ENCODE data around the gene DAB2IP.

DAB2IP gene

DNA sequence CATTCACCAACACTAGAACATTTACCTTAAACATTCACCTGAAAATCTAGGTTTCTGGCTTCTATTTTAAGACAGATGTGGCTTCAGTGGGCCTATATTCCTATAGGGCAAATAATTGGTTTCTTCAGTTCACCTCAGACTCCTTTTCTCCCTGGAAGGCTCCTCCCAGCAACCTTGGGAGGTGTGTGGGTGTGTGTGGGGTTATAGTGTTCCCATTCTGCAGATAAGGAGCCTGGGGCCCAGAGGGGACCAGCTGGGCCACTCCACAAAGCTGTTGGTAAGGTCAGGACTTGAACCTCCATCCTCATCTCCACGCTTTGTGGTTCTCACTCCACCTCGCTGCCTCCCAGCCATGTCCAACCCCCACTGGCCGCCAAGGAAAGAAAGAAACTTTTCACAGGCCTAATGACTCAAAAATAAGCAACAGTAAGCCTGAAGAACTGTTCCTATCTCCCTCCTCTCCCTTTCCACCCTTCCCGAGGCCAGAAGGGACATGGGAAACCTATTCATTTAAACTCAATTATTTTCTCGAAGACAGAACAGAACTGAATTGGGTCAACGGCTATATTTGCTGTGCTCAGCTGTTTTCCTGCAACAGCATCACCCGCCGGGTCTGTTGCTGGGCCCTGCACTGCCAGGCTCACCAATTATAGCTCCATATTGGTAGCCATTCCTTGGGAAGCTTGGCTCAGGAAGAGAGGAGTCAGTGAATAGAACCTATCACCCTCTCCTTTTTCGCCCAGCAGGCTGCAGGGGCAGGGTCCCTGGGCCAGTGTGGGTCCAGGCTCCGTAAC, 78.5 kb downstream of the DAB2IP start:
- H3K4me1 ChIP-seq (ENCODE audit: control insufficient read depth, insufficient read depth, low read depth, low read length) = peaks cover 15% of the 10 kb centered on the region
- H2BK120ac ChIP-seq (ENCODE audit: low read depth, low read length) = no peak overlapping the region
- H2AK5ac ChIP-seq (ENCODE audit: low read length, severe bottlenecking) = no peak overlapping the region
- no peak overlapping the region for H3K27ac ChIP-seq (ENCODE audit: low read length, poor library complexity, severe bottlenecking)
- H3K27me3 ChIP-seq (ENCODE audit: control insufficient read depth in 1 of 2, insufficient read depth in 1 of 2, low read length in 2 of 2) = no peaks in the 10 kb centered on the region
- peaks cover 64% of the 10 kb centered on the region for H3K79me1 ChIP-seq (replicated peaks; ENCODE audit: low read length, poor library complexity, severe bottlenecking)
- no peak overlapping the region for H3K4me3 ChIP-seq (ENCODE audit: insufficient read depth in 1 of 2, low read depth in 1 of 2, low read length in 2 of 2)
- no peak overlapping the region for H3K14ac ChIP-seq (ENCODE audit: low read length in 2 of 2)
- peak overlapping the region in 1 of 2 experiments; percentile 7 for H2BK12ac ChIP-seq (ENCODE audit: low read length in 2 of 2)
- no peak overlapping the region for H3K4ac ChIP-seq (ENCODE audit: low read depth in 1 of 2, low read length in 2 of 2)
- no peak overlapping the region for H2BK5ac ChIP-seq (ENCODE audit: low read depth, low read length, poor library complexity, severe bottlenecking)
- H3K23ac ChIP-seq (ENCODE audit: low read length in 2 of 2) = no peak overlapping the region
- no peaks in the 10 kb centered on the region for H3K36me3 ChIP-seq (ENCODE audit: control insufficient read depth in 1 of 2, insufficient read depth in 2 of 2, low read depth in 1 of 2, low read length in 2 of 2)
- no peaks in the 10 kb centered on the region for H3K9me3 ChIP-seq (ENCODE audit: control insufficient read depth, low read length)
- 89% methylated on average over 10 of the region's 10 CpGs for WGBS
- H3K9ac ChIP-seq (ENCODE audit: low read length) = no peak overlapping the region
- H3K4me2 ChIP-seq (ENCODE audit: low read length, poor library complexity, severe bottlenecking) = no peak overlapping the region
- H2BK15ac ChIP-seq (ENCODE audit: low read depth, poor library complexity, severe bottlenecking) = no peak overlapping the region
- H3K18ac ChIP-seq (ENCODE audit: low read depth in 1 of 2, low read length in 2 of 2) = no peak overlapping the region
- H2AFZ ChIP-seq (ENCODE audit: low read depth, low read length) = no peak overlapping the region
- no peak for DNase-seq
- H4K91ac ChIP-seq (ENCODE audit: low read length) = no peak overlapping the region
- no peak overlapping the region for H4K8ac ChIP-seq (ENCODE audit: low read length)

DNA sequence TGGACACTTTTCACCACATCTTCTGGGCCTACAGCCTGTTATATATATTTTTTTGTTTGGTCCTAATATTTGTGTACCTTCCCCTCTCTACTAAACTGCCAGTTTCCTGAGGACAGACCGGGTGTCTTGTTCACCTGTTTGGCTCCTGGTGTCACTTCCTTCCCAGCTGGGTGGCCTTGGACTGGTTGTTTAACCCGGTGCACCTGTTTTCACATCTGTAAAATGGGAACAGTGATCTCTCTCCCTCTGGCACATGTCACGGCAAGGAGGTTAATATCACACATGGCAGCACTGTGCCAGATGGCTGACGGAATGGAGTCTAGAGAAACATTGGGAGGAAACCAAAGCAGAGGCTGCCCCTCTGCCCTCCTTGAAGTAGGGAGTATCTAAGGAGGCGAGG, 79.7 kb downstream of the DAB2IP start:
- Histone ChIP-seq H3K14ac (ENCODE audit: low read length in 2 of 2) (no peak overlapping the region), H2BK120ac (ENCODE audit: low read depth, low read length) (no peak overlapping the region), H3K23ac (ENCODE audit: low read length in 2 of 2) (no peak overlapping the region), H2AFZ (ENCODE audit: low read depth, low read length) (no peak overlapping the region), H4K8ac (ENCODE audit: low read length) (no peak overlapping the region), H3K4me3 (ENCODE audit: insufficient read depth in 1 of 2, low read depth in 1 of 2, low read length in 2 of 2) (no peak overlapping the region), H3K36me3 (ENCODE audit: control insufficient read depth in 1 of 2, insufficient read depth in 2 of 2, low read depth in 1 of 2, low read length in 2 of 2) (no peaks in the 10 kb centered on the region), H3K4me1 (ENCODE audit: control insufficient read depth, insufficient read depth, low read depth, low read length) (peaks cover 24% of the 10 kb centered on the region), H2BK12ac (ENCODE audit: low read length in 2 of 2) (no peak overlapping the region), H3K27me3 (ENCODE audit: control insufficient read depth in 1 of 2, insufficient read depth in 1 of 2, low read length in 2 of 2) (no peaks in the 10 kb centered on the region), H3K18ac (ENCODE audit: low read depth in 1 of 2, low read length in 2 of 2) (no peak overlapping the region), H2BK5ac (ENCODE audit: low read depth, low read length, poor library complexity, severe bottlenecking) (no peak overlapping the region), H3K27ac (ENCODE audit: low read length, poor library complexity, severe bottlenecking) (no peak overlapping the region), H2AK5ac (ENCODE audit: low read length, severe bottlenecking) (no peak overlapping the region), H3K4ac (ENCODE audit: low read depth in 1 of 2, low read length in 2 of 2) (no peak overlapping the region), H3K4me2 (ENCODE audit: low read length, poor library complexity, severe bottlenecking) (no peak overlapping the region), H2BK15ac (ENCODE audit: low read depth, poor library complexity, severe bottlenecking) (no peak overlapping the region), H4K91ac (ENCODE audit: low read length) (no peak overlapping the region), H3K9ac (ENCODE audit: low read length) (no peak overlapping the region), H3K9me3 (ENCODE audit: control insufficient read depth, low read length) (no peaks in the 10 kb centered on the region), H3K79me1 (replicated peaks; ENCODE audit: low read length, poor library complexity, severe bottlenecking) (peaks cover 56% of the 10 kb centered on the region)
- WGBS = 96% methylated on average over 5 of the region's 5 CpGs
- no peak for DNase-seq

DNA sequence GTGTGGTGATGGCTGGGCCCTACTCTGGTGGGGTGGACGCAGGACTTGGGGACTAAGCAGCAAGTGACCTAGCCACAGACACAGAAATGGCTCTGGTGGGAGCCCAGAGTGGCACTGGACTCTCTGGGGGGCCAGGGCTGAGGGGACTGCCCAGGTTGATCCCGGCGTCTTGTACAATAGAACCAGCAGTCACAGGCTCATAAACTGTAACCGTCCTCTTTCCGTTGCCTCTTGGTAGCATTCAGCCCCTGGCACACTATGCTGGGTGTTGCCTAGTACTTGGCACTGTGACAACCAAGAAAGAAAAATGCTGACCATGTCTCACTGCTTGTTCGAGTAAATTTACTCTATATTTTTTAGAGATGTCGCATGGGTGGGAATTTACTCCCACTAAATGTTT, 80.5 kb downstream of the DAB2IP start:
- 97% methylated on average over 7 of the region's 7 CpGs for WGBS
- H3K23ac ChIP-seq (ENCODE audit: low read length in 2 of 2) = no peak overlapping the region
- H2BK120ac ChIP-seq (ENCODE audit: low read depth, low read length) = no peak overlapping the region
- no peak overlapping the region for H2AFZ ChIP-seq (ENCODE audit: low read depth, low read length)
- H3K14ac ChIP-seq (ENCODE audit: low read length in 2 of 2) = no peak overlapping the region
- peaks cover 31% of the 10 kb centered on the region for H3K4me1 ChIP-seq (ENCODE audit: control insufficient read depth, insufficient read depth, low read depth, low read length)
- no peak overlapping the region for H3K4me3 ChIP-seq (ENCODE audit: insufficient read depth in 1 of 2, low read depth in 1 of 2, low read length in 2 of 2)
- DNase-seq = no peak
- H3K4ac ChIP-seq (ENCODE audit: low read depth in 1 of 2, low read length in 2 of 2) = no peak overlapping the region
- H2AK5ac ChIP-seq (ENCODE audit: low read length, severe bottlenecking) = no peak overlapping the region
- H3K9ac ChIP-seq (ENCODE audit: low read length) = no peak overlapping the region
- H3K18ac ChIP-seq (ENCODE audit: low read depth in 1 of 2, low read length in 2 of 2) = no peak overlapping the region
- H3K9me3 ChIP-seq (ENCODE audit: control insufficient read depth, low read length) = no peaks in the 10 kb centered on the region
- H4K8ac ChIP-seq (ENCODE audit: low read length) = no peak overlapping the region
- no peak overlapping the region for H3K27ac ChIP-seq (ENCODE audit: low read length, poor library complexity, severe bottlenecking)
- no peak overlapping the region for H2BK12ac ChIP-seq (ENCODE audit: low read length in 2 of 2)
- no peaks in the 10 kb centered on the region for H3K27me3 ChIP-seq (ENCODE audit: control insufficient read depth in 1 of 2, insufficient read depth in 1 of 2, low read length in 2 of 2)
- H2BK5ac ChIP-seq (ENCODE audit: low read depth, low read length, poor library complexity, severe bottlenecking) = no peak overlapping the region
- H3K4me2 ChIP-seq (ENCODE audit: low read length, poor library complexity, severe bottlenecking) = no peak overlapping the region
- no peaks in the 10 kb centered on the region for H3K36me3 ChIP-seq (ENCODE audit: control insufficient read depth in 1 of 2, insufficient read depth in 2 of 2, low read depth in 1 of 2, low read length in 2 of 2)
- peaks cover 52% of the 10 kb centered on the region for H3K79me1 ChIP-seq (replicated peaks; ENCODE audit: low read length, poor library complexity, severe bottlenecking)
- H2BK15ac ChIP-seq (ENCODE audit: low read depth, poor library complexity, severe bottlenecking) = no peak overlapping the region
- no peak overlapping the region for H4K91ac ChIP-seq (ENCODE audit: low read length)

DNA sequence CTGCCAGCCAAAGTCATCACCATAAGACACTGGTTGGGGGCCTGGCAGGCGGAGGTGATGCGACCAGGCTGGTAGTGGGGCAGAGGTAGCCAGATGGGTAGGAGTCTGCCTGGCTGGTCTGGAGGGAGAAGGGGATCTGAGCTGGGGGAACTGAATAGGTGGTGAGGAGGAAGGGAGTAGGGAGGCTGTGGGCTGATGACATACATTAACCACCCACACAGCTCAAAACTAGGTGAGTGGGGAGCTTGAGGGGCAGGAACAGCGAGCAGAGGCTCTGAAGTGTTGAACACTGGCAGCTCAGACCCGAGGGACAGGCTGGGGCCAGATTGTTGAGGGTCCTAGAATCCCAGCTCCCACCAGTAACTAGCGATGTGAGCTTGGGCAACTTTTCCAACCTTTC, 81.0 kb downstream of the DAB2IP start:
- H3K79me1 ChIP-seq (replicated peaks; ENCODE audit: low read length, poor library complexity, severe bottlenecking) = peaks cover 55% of the 10 kb centered on the region
- no peaks in the 10 kb centered on the region for H3K27me3 ChIP-seq (ENCODE audit: control insufficient read depth in 1 of 2, insufficient read depth in 1 of 2, low read length in 2 of 2)
- H4K8ac ChIP-seq (ENCODE audit: low read length) = no peak overlapping the region
- no peaks in the 10 kb centered on the region for H3K9me3 ChIP-seq (ENCODE audit: control insufficient read depth, low read length)
- no peak overlapping the region for H3K4ac ChIP-seq (ENCODE audit: low read depth in 1 of 2, low read length in 2 of 2)
- DNase-seq = no peak
- H3K4me2 ChIP-seq (ENCODE audit: low read length, poor library complexity, severe bottlenecking) = no peak overlapping the region
- H3K27ac ChIP-seq (ENCODE audit: low read length, poor library complexity, severe bottlenecking) = no peak overlapping the region
- no peak overlapping the region for H4K91ac ChIP-seq (ENCODE audit: low read length)
- no peak overlapping the region for H2AFZ ChIP-seq (ENCODE audit: low read depth, low read length)
- H3K23ac ChIP-seq (ENCODE audit: low read length in 2 of 2) = no peak overlapping the region
- H3K4me1 ChIP-seq (ENCODE audit: control insufficient read depth, insufficient read depth, low read depth, low read length) = peaks cover 34% of the 10 kb centered on the region
- H2BK120ac ChIP-seq (ENCODE audit: low read depth, low read length) = no peak overlapping the region
- peaks cover 0 to 1% of the 10 kb centered on the region in 2 experiments for H3K36me3 ChIP-seq (ENCODE audit: control insufficient read depth in 1 of 2, insufficient read depth in 2 of 2, low read depth in 1 of 2, low read length in 2 of 2)
- no peak overlapping the region for H3K4me3 ChIP-seq (ENCODE audit: insufficient read depth in 1 of 2, low read depth in 1 of 2, low read length in 2 of 2)
- H2AK5ac ChIP-seq (ENCODE audit: low read length, severe bottlenecking) = no peak overlapping the region
- no peak overlapping the region for H3K9ac ChIP-seq (ENCODE audit: low read length)
- H3K18ac ChIP-seq (ENCODE audit: low read depth in 1 of 2, low read length in 2 of 2) = no peak overlapping the region
- no peak overlapping the region for H3K14ac ChIP-seq (ENCODE audit: low read length in 2 of 2)
- WGBS = 89% methylated on average over 5 of the region's 5 CpGs
- no peak overlapping the region for H2BK5ac ChIP-seq (ENCODE audit: low read depth, low read length, poor library complexity, severe bottlenecking)
- no peak overlapping the region for H2BK15ac ChIP-seq (ENCODE audit: low read depth, poor library complexity, severe bottlenecking)
- H2BK12ac ChIP-seq (ENCODE audit: low read length in 2 of 2) = no peak overlapping the region
